Testis (tissue), 2 donors: Measurements from ENCODE around the gene MAGI2.

Experiments used
- CTCF ChIP-seq, 3 experiments: fragments of 450-650 bp in 2 of 3; fragments of 200-600 bp in 1 of 3; sonication (generic) in 1 of 3; IDR thresholded peaks; one replicate each; pipeline ENCODE4 v1.5.1; 2016 to 2019; ENCODE audit warnings: antibody characterized with exemption in 3 of 3, mild to moderate bottlenecking in 2 of 3, moderate library complexity in 1 of 3
- POLR2A ChIP-seq: fragments of 450-650 bp; IDR thresholded peaks from one replicate; pipeline ENCODE4 v1.6.1; 2017; ENCODE audit warnings: antibody characterized with exemption, mild to moderate bottlenecking, moderate library complexity

- TF ChIP-seq CTCF (IDR thresholded peaks at IDR 0.05) (no peak), POLR2A (no peak)
Observed at GRCh38 chr7:77971726-77972125, 1481.7 kb downstream of the MAGI2 start.
